Nephron (organoid): ENCODE measurements around the gene DLD.

ENCODE experiments used
- H3K27ac Mint-ChIP-seq, 3 experiments: 2 replicates each; pipeline ENCODE4 v1.8.0; 2020; ENCODE audit warnings: mixed read lengths in 3 of 3, mild to moderate bottlenecking in 2 of 3, moderate library complexity in 1 of 3
- H3K27me3 Mint-ChIP-seq: 2 replicates; pipeline ENCODE4 v1.8.0; 2021; ENCODE audit warnings: low read depth, mild to moderate bottlenecking, moderate library complexity, mixed read lengths
- H3K36me3 Mint-ChIP-seq: 2 replicates; pipeline ENCODE4 v1.8.0; 2020; ENCODE audit warnings: low read depth, mixed read lengths
- H3K4me1 Mint-ChIP-seq: 2 replicates; pipeline ENCODE4 v1.8.0; 2020; ENCODE audit warnings: mixed read lengths
- H3K4me3 Mint-ChIP-seq, 3 experiments: 2 replicates each; pipeline ENCODE4 v1.8.0; 2020; ENCODE audit warnings: mild to moderate bottlenecking in 3 of 3, mixed read lengths in 3 of 3, moderate library complexity in 2 of 3
- H3K9me3 Mint-ChIP-seq: 2 replicates; pipeline ENCODE4 v1.8.0; 2020; ENCODE audit warnings: mixed read lengths
- CTCF ChIP-seq, 3 experiments: fragments of 200-600 bp; sonication (generic); IDR thresholded peaks; one replicate each; pipeline ENCODE4 v1.5.0; 2021; ENCODE audit warnings: antibody characterized with exemption in 3 of 3; ENCODE audit not compliant: unreplicated experiment in 3 of 3

Gene DLD

GRCh38 chr7:107960272-107960671 lies 69.3 kb downstream of the DLD start:
- H3K9me3 Mint-ChIP-seq = no peaks in the 10 kb centered on the region
- H3K4me3 Mint-ChIP-seq = no peak overlapping the region
- no peaks in the 10 kb centered on the region for H3K27me3 Mint-ChIP-seq
- peak overlapping the region; percentile 47 to 60 (median 54) for H3K27ac Mint-ChIP-seq
- peaks cover 84% of the 10 kb centered on the region for H3K36me3 Mint-ChIP-seq
- no peak for TF ChIP-seq CTCF (IDR thresholded peaks at IDR 0.05; ENCODE audit: unreplicated experiment in 3 of 3)
- peaks cover 29% of the 10 kb centered on the region for H3K4me1 Mint-ChIP-seq

- H3K27me3 Mint-ChIP-seq = no peaks in the 10 kb centered on the region
- H3K4me3 Mint-ChIP-seq = no peak overlapping the region
- TF ChIP-seq CTCF (IDR thresholded peaks at IDR 0.05; ENCODE audit: unreplicated experiment in 3 of 3) = no peak
- H3K27ac Mint-ChIP-seq = peak overlapping the region in 1 of 3 experiments; percentile 14
- peaks cover 29% of the 10 kb centered on the region for H3K4me1 Mint-ChIP-seq
- no peaks in the 10 kb centered on the region for H3K9me3 Mint-ChIP-seq
- peaks cover 80% of the 10 kb centered on the region for H3K36me3 Mint-ChIP-seq
Measured at GRCh38 chr7:107961405-107961804, 70.4 kb downstream of the DLD start.

DNA sequence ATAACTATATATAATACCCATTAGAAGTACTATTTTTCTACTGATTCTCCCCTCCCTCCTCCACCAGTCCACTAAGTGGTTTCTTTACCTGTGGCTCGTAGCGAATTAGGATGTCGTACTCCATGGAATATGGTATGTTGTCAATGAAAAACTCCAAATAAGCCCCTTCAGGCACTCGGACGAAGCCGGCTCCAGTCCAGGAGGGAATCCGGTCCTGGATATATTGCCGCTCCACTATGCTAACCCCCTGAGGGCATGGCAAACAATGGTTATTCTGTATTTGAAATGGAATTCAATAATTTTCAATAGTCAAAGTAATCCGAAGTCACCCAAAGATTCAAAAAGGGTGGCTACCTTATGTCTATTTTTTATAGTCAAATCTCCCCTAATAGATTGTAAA lies 71.8 kb downstream of the DLD start:
- no peak overlapping the region for H3K4me3 Mint-ChIP-seq
- peaks cover 29% of the 10 kb centered on the region for H3K4me1 Mint-ChIP-seq
- H3K27me3 Mint-ChIP-seq = no peaks in the 10 kb centered on the region
- H3K9me3 Mint-ChIP-seq = no peaks in the 10 kb centered on the region
- TF ChIP-seq CTCF (IDR thresholded peaks at IDR 0.05; ENCODE audit: unreplicated experiment in 3 of 3) = no peak
- H3K27ac Mint-ChIP-seq = no peak overlapping the region
- peaks cover 72% of the 10 kb centered on the region for H3K36me3 Mint-ChIP-seq

DNA sequence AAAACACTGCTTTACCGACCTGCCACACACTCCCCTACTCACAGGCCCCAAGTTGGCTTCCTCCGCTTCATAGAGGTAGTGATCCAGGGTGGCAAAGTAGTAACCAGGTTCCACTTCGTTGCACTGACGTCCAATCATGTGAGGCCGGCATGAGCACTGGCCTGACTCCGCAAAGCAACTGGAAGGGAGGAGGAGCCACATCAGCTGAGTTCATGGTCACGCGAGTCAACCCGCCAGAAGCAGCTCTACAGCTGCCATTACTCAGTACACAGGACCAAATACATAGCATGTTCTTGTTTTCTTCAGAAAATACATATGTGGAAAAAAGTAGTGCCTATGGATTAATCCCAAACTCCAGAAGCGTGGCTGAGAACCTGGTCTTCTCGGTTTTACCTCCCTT lies 73.5 kb downstream of the DLD start:
- Mint-ChIP-seq H3K27ac (no peak overlapping the region), H3K4me1 (peaks cover 26% of the 10 kb centered on the region), H3K36me3 (peaks cover 60% of the 10 kb centered on the region), H3K27me3 (no peaks in the 10 kb centered on the region), H3K4me3 (no peak overlapping the region), H3K9me3 (no peaks in the 10 kb centered on the region)
- no peak for TF ChIP-seq CTCF (IDR thresholded peaks at IDR 0.05; ENCODE audit: unreplicated experiment in 3 of 3)

- no peaks in the 10 kb centered on the region for H3K27me3 Mint-ChIP-seq
- TF ChIP-seq CTCF (IDR thresholded peaks at IDR 0.05; ENCODE audit: unreplicated experiment in 3 of 3) = no peak
- no peak overlapping the region for H3K4me3 Mint-ChIP-seq
- peak overlapping the region in 1 of 3 experiments; percentile 38 for H3K27ac Mint-ChIP-seq
- H3K4me1 Mint-ChIP-seq = peaks cover 19% of the 10 kb centered on the region
- no peaks in the 10 kb centered on the region for H3K9me3 Mint-ChIP-seq
- peaks cover 55% of the 10 kb centered on the region for H3K36me3 Mint-ChIP-seq
Measured at GRCh38 chr7:107966711-107967110, 75.7 kb downstream of the DLD start.

- peaks cover 21% of the 10 kb centered on the region for H3K4me1 Mint-ChIP-seq
- no peaks in the 10 kb centered on the region for H3K9me3 Mint-ChIP-seq
Measured at GRCh38 chr7:107967420-107967819, 76.4 kb downstream of the DLD start.

More at GRCh38 chr7:107967420-107967819, 76.4 kb downstream of the DLD start:
- H3K4me3 Mint-ChIP-seq = no peak overlapping the region
- TF ChIP-seq CTCF (IDR thresholded peaks at IDR 0.05; ENCODE audit: unreplicated experiment in 3 of 3) = no peak
- H3K27ac Mint-ChIP-seq = no peak overlapping the region
- H3K36me3 Mint-ChIP-seq = peaks cover 56% of the 10 kb centered on the region
- no peaks in the 10 kb centered on the region for H3K27me3 Mint-ChIP-seq
